HepG2 (cell line): ENCODE measurements around the gene VAMP2. TPM values are rescaled to one million over a fixed set of nuclear protein-coding genes. Genes with fewer than 3 reads are reported as not detected.

ENCODE experiments used
- CAMTA2 ChIP-seq: sonication (generic); formaldehyde crosslinking; IDR thresholded peaks from 2 replicates; pipeline ENCODE4 v1.4.0; 2020; ENCODE audit warnings: mild to moderate bottlenecking, missing genetic modification reagents, borderline replicate concordance
- CCAR2 ChIP-seq: fragments of 200-400 bp; formaldehyde crosslinking; optimal IDR thresholded peaks from 2 replicates; pipeline ENCODE3; 2018; ENCODE audit warnings: low read depth, mild to moderate bottlenecking, low read length, moderate library complexity
- FOXA3 ChIP-seq: IDR thresholded peaks from 2 replicates; pipeline ENCODE4 v1.6.1; 2016; ENCODE audit warnings: missing genetic modification reagents, missing compliant biosample characterization
- GATA4 ChIP-seq: sonication (generic); IDR thresholded peaks from 2 replicates; pipeline ENCODE4 v1.6.1; 2016; ENCODE audit warnings: antibody characterized with exemption, low read depth, borderline replicate concordance
- HDAC1 ChIP-seq: sonication (generic); formaldehyde crosslinking; IDR thresholded peaks from 2 replicates; pipeline ENCODE4 v1.5.1; 2020; ENCODE audit warnings: mild to moderate bottlenecking, missing genetic modification reagents
- HMGA1 ChIP-seq: sonication (generic); formaldehyde crosslinking; conservative IDR thresholded peaks from 2 replicates; pipeline ENCODE4 v1.4.0; 2020; ENCODE audit warnings: missing genetic modification reagents
- MIER3 ChIP-seq: IDR thresholded peaks from 2 replicates; pipeline ENCODE4 v1.6.1; 2016; ENCODE audit warnings: missing compliant biosample characterization, borderline replicate concordance
- NFKB2 ChIP-seq: sonication (generic); formaldehyde crosslinking; IDR thresholded peaks from 2 replicates; pipeline ENCODE4 v1.4.0; 2020; ENCODE audit warnings: missing genetic modification reagents, borderline replicate concordance
- SPEN ChIP-seq: sonication (generic); formaldehyde crosslinking; IDR thresholded peaks from 2 replicates; pipeline ENCODE4 v1.5.1; 2020; ENCODE audit warnings: low read depth, mild to moderate bottlenecking, missing genetic modification reagents
- ZBTB38 ChIP-seq: sonication (generic); formaldehyde crosslinking; IDR thresholded peaks from 2 replicates; pipeline ENCODE4 v1.5.1; 2020; ENCODE audit warnings: mild to moderate bottlenecking, missing genetic modification reagents
- ZNF543 ChIP-seq: sonication (generic); formaldehyde crosslinking; IDR thresholded peaks from 2 replicates; pipeline ENCODE4 v1.4.0; 2020; ENCODE audit warnings: mild to moderate bottlenecking, missing genetic modification reagents
- ZNF660 ChIP-seq: sonication (generic); formaldehyde crosslinking; IDR thresholded peaks from 2 replicates; pipeline ENCODE4 v1.5.1; 2020; ENCODE audit warnings: mild to moderate bottlenecking, low read depth, missing genetic modification reagents, borderline replicate concordance
- ZNF766 ChIP-seq: sonication (generic); formaldehyde crosslinking; IDR thresholded peaks from 2 replicates; pipeline ENCODE4 v1.5.0; 2020; ENCODE audit warnings: missing genetic modification reagents, borderline replicate concordance
- polyA plus RNA-seq, 8 experiments: library from polyadenylated mRNA; depleted of rRNA in 3 of 8; stranded (reverse) in 7 of 8; unstranded in 1 of 8; fragments of >200 nt; fragmentation: Illumina TruSeq in 4 of 8; extraction: Trizol in 4 of 8; gene quantifications; 2 replicates each; pipeline versions ENCODE4 v1.2.1 to v1.2.3, GENCODE V29; 2011 to 2016; ENCODE audit warnings: low read depth in 4 of 8, missing spikeins in 1 of 8, mixed read lengths in 1 of 8; ENCODE audit not compliant: insufficient read depth in 1 of 8
- total RNA-seq, 5 experiments: library from RNA; depleted of rRNA; stranded (reverse); fragments of >200 nt; fragmentation: Illumina TruSeq; extraction: Trizol; gene quantifications; 2 replicates each; pipeline ENCODE4 v1.2.3, GENCODE V29; 2016; ENCODE audit warnings: low read depth in 1 of 5
- TF ChIP-seq, protein P1 (sequence below), 2 experiments: sonication (generic) in 1 of 2; formaldehyde crosslinking in 1 of 2; IDR thresholded peaks; 2 replicates each; pipeline versions ENCODE4 v1.4.0 to v1.6.1; 2018 to 2020; ENCODE audit warnings: missing genetic modification reagents in 2 of 2, borderline replicate concordance in 1 of 2, low read depth in 1 of 2, mild to moderate bottlenecking in 1 of 2, missing biosample characterization in 1 of 2
- TF ChIP-seq, protein P2 (sequence below): sonication (generic); formaldehyde crosslinking; IDR thresholded peaks from 2 replicates; pipeline ENCODE4 v1.5.0; 2020; ENCODE audit warnings: mild to moderate bottlenecking, missing genetic modification reagents, borderline replicate concordance
- TF ChIP-seq, protein P3 (sequence below): sonication (generic); formaldehyde crosslinking; IDR thresholded peaks from 2 replicates; pipeline ENCODE4 v1.8.0; 2022; ENCODE audit warnings: mild to moderate bottlenecking, missing genetic modification reagents
- TF ChIP-seq, protein P4 (sequence below): sonication (generic); formaldehyde crosslinking; IDR thresholded peaks from 2 replicates; pipeline ENCODE4 v1.4.0; 2020; ENCODE audit warnings: missing genetic modification reagents, borderline replicate concordance

The VAMP2 gene
- total and polyA plus RNA-seq, 2 of the 13 experiments (the other 11 are each of a cell fraction or from before 2014, with no cell fraction given): 3.9 to 17.2 TPM

DNA sequence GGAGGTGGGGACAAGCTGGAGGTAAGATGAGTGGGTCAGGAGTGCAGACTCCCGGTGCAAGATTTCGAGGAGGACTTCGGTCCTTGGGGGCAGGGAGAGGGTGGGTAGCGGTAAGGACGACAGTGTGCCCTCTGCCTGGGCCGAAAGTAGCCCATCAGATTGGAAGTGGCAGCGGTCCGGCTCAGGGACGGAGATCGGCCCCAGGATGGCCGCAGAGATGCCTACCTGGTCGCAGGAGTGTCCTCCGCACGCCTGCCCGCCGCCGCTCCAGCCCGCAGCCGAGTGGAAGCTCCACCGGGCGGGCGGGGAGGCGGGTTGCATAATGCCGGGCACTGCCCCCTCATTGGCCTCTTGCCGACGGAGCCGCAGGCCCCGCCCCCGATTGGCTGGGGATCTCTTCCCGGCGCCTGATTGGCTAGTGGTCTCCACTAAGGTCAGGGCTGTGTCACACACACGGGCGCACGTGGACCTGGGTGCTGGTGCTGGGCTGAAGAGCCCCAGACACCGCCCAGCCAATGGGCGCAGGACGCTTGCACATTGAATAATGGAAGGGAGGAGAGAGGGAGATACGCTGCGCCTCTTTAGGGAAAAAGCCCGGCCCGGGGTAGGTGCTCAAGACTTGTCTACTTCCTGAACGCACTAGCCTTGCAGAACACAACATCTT lies 10.5 kb downstream of the VAMP2 start, which contains the start of gene PER1 (continued):
- no peak for TF ChIP-seq HMGA1 (CRISPR knock-in tag)
- peak; percentile 17; the same call in 1 of the 2 replicates for TF ChIP-seq ZBTB38
- TF ChIP-seq, protein P1, sequence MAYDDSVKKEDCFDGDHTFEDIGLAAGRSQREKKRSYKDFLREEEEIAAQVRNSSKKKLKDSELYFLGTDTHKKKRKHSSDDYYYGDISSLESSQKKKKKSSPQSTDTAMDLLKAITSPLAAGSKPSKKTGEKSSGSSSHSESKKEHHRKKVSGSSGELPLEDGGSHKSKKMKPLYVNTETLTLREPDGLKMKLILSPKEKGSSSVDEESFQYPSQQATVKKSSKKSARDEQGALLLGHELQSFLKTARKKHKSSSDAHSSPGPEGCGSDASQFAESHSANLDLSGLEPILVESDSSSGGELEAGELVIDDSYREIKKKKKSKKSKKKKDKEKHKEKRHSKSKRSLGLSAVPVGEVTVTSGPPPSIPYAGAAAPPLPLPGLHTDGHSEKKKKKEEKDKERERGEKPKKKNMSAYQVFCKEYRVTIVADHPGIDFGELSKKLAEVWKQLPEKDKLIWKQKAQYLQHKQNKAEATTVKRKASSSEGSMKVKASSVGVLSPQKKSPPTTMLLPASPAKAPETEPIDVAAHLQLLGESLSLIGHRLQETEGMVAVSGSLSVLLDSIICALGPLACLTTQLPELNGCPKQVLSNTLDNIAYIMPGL (CRISPR knock-in tag; IDR thresholded peaks at IDR 0.05; ENCODE audit: borderline replicate concordance in 1 of 2, low read depth in 1 of 2): peak; percentile 48 to 59; a peak in 2 of 4 replicates
- no peak for TF ChIP-seq MIER3
- 0 out of 2 replicates have a peak, but pooled peaks have one; percentile 22 for TF ChIP-seq FOXA3 (CRISPR knock-in tag)
- TF ChIP-seq CAMTA2: no peak
- TF ChIP-seq ZNF766 (CRISPR knock-in tag): 0 out of 2 replicates have a peak, but pooled peaks have one; percentile 21
- TF ChIP-seq, protein P2, sequence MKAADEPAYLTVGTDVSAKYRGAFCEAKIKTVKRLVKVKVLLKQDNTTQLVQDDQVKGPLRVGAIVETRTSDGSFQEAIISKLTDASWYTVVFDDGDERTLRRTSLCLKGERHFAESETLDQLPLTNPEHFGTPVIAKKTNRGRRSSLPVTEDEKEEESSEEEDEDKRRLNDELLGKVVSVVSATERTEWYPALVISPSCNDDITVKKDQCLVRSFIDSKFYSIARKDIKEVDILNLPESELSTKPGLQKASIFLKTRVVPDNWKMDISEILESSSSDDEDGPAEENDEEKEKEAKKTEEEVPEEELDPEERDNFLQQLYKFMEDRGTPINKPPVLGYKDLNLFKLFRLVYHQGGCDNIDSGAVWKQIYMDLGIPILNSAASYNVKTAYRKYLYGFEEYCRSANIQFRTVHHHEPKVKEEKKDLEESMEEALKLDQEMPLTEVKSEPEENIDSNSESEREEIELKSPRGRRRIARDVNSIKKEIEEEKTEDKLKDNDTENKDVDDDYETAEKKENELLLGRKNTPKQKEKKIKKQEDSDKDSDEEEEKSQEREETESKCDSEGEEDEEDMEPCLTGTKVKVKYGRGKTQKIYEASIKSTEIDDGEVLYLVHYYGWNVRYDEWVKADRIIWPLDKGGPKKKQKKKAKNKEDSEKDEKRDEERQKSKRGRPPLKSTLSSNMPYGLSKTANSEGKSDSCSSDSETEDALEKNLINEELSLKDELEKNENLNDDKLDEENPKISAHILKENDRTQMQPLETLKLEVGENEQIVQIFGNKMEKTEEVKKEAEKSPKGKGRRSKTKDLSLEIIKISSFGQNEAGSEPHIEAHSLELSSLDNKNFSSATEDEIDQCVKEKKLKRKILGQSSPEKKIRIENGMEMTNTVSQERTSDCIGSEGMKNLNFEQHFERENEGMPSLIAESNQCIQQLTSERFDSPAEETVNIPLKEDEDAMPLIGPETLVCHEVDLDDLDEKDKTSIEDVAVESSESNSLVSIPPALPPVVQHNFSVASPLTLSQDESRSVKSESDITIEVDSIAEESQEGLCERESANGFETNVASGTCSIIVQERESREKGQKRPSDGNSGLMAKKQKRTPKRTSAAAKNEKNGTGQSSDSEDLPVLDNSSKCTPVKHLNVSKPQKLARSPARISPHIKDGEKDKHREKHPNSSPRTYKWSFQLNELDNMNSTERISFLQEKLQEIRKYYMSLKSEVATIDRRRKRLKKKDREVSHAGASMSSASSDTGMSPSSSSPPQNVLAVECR (CRISPR knock-in tag): peak; percentile 79; the same call in 1 of the 2 replicates
- TF ChIP-seq ZNF660: no peak
- TF ChIP-seq, protein P3, sequence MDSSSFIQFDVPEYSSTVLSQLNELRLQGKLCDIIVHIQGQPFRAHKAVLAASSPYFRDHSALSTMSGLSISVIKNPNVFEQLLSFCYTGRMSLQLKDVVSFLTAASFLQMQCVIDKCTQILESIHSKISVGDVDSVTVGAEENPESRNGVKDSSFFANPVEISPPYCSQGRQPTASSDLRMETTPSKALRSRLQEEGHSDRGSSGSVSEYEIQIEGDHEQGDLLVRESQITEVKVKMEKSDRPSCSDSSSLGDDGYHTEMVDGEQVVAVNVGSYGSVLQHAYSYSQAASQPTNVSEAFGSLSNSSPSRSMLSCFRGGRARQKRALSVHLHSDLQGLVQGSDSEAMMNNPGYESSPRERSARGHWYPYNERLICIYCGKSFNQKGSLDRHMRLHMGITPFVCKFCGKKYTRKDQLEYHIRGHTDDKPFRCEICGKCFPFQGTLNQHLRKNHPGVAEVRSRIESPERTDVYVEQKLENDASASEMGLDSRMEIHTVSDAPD: no peak
- TF ChIP-seq, protein P4, sequence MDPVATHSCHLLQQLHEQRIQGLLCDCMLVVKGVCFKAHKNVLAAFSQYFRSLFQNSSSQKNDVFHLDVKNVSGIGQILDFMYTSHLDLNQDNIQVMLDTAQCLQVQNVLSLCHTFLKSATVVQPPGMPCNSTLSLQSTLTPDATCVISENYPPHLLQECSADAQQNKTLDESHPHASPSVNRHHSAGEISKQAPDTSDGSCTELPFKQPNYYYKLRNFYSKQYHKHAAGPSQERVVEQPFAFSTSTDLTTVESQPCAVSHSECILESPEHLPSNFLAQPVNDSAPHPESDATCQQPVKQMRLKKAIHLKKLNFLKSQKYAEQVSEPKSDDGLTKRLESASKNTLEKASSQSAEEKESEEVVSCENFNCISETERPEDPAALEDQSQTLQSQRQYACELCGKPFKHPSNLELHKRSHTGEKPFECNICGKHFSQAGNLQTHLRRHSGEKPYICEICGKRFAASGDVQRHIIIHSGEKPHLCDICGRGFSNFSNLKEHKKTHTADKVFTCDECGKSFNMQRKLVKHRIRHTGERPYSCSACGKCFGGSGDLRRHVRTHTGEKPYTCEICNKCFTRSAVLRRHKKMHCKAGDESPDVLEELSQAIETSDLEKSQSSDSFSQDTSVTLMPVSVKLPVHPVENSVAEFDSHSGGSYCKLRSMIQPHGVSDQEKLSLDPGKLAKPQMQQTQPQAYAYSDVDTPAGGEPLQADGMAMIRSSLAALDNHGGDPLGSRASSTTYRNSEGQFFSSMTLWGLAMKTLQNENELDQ: no peak
- peak; percentile 42; the same call in 1 of the 2 replicates for TF ChIP-seq SPEN (CRISPR knock-in tag)
- no peak; the same call in 1 of the 2 replicates for TF ChIP-seq NFKB2 (CRISPR knock-in tag)
- TF ChIP-seq HDAC1 (CRISPR knock-in tag): peak; percentile 59; the same call in 1 of the 2 replicates
- TF ChIP-seq GATA4: no peak
- TF ChIP-seq CCAR2: no peak
- TF ChIP-seq ZNF543 (CRISPR knock-in tag): no peak
